ENCODE measurements around the gene ZYG11B. TPM values are rescaled to one million over a fixed set of nuclear protein-coding genes. Genes with fewer than 3 reads are reported as not detected.

The ZYG11B gene
- total and polyA plus RNA-seq, 9 of the 15 experiments (the other 6 are each of a cell fraction or from before 2014, with no cell fraction given), result 4.9 to 22.2 (median 12.2) TPM

- TF ChIP-seq CLOCK (CRISPR knock-in tag; IDR thresholded peaks at IDR 0.05; ENCODE audit: borderline replicate concordance) (no peak), USF2 (CRISPR knock-in tag; IDR thresholded peaks at IDR 0.05) (peak; percentile 95), NR2F6 (CRISPR knock-in tag; IDR thresholded peaks at IDR 0.05) (no peak), IRF9 (tag; IDR thresholded peaks at IDR 0.05) (no peak), ATF6 (CRISPR knock-in tag; IDR thresholded peaks at IDR 0.05) (peak; percentile 96), SOX6 (IDR thresholded peaks at IDR 0.05) (peak; percentile 61; the same call in 1 of the 2 replicates), TOE1 (IDR thresholded peaks at IDR 0.05; ENCODE audit: borderline replicate concordance) (peak; percentile 97), TOE1 (CRISPR knock-in tag; IDR thresholded peaks at IDR 0.05; ENCODE audit: borderline replicate concordance, low read depth) (no peak; the same call in 1 of the 2 replicates), MLLT1 (IDR thresholded peaks at IDR 0.05) (peak in 1 of 2 experiments; percentile 36; a peak in 1 of 4 replicates), ERF (CRISPR knock-in tag; IDR thresholded peaks at IDR 0.05) (no peak), TCF3 (CRISPR knock-in tag; IDR thresholded peaks at IDR 0.05) (peak; percentile 34; the same call in 1 of the 2 replicates), SMAD3 (CRISPR knock-in tag; conservative IDR thresholded peaks at IDR 0.05) (peak; percentile 66; the same call in 1 of the 2 replicates), ZNF232 (CRISPR knock-in tag; IDR thresholded peaks at IDR 0.05) (peak; percentile 92; the same call in 1 of the 2 replicates), PRMT5 (CRISPR knock-in tag; IDR thresholded peaks at IDR 0.05) (peak; percentile 64; the same call in 1 of the 2 replicates), ZBTB9 (CRISPR knock-in tag; IDR thresholded peaks at IDR 0.05) (peak; percentile 18; the same call in 1 of the 2 replicates), KDM1A (IDR thresholded peaks at IDR 0.05) (peak in 1 of 2 experiments; percentile 52; a peak in 1 of 4 replicates)
Measured at GRCh38 chr1:52697795-52698674, 28.2 kb upstream of the ZYG11B start, which contains the start of gene COA7 (continued).

Data from K562 (cell line).